ENCODE results near the gene TAF1L. TPM values are rescaled to one million over a fixed set of nuclear protein-coding genes. Genes with fewer than 3 reads are reported as not detected.

TAF1L gene
- total RNA-seq, 2 donors from 2014 or later, result not detected

DNA sequence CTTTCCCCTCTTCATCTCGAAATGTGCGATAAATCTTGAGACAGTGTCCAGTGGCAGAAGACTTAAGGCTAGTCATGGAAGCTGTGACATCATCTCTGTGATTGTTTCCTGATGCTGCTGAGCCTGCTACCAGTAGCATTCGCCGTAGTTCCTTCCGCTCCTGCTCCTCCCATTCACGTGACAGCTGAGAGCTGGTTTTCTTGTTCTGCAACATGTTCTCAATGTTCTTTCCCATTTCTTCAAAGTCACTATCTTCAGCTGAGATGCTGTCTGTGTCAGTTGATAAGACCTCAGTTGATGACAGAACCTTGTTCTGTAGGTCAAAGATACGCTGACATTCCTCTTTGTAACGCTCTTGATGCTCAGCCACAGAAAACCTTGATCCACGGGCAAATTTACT lies 3.5 kb downstream of the TAF1L start:
- Histone ChIP-seq H3K4me3 (no peak overlapping the region), H3K27ac (no peak overlapping the region), H3K27me3 (no peaks in the 10 kb centered on the region), H3K36me3 (replicated peaks in 1 of 2; ENCODE audit: insufficient read depth in 1 of 2, low read depth in 2 of 2) (no peaks in the 10 kb centered on the region), H3K4me1 (no peaks in the 10 kb centered on the region), H3K9me3 (no peaks in the 10 kb centered on the region)
- TF ChIP-seq, protein P1, sequence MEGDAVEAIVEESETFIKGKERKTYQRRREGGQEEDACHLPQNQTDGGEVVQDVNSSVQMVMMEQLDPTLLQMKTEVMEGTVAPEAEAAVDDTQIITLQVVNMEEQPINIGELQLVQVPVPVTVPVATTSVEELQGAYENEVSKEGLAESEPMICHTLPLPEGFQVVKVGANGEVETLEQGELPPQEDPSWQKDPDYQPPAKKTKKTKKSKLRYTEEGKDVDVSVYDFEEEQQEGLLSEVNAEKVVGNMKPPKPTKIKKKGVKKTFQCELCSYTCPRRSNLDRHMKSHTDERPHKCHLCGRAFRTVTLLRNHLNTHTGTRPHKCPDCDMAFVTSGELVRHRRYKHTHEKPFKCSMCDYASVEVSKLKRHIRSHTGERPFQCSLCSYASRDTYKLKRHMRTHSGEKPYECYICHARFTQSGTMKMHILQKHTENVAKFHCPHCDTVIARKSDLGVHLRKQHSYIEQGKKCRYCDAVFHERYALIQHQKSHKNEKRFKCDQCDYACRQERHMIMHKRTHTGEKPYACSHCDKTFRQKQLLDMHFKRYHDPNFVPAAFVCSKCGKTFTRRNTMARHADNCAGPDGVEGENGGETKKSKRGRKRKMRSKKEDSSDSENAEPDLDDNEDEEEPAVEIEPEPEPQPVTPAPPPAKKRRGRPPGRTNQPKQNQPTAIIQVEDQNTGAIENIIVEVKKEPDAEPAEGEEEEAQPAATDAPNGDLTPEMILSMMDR (IDR thresholded peaks at IDR 0.05), result no peak
- no peak for TF ChIP-seq POLR2A (IDR thresholded peaks at IDR 0.05)
- no peak for DNase-seq
- no peak for ATAC-seq
- intact Hi-C loops (cut with DNase I), result no loop called here
- WGBS, 2 donors, result 63 to 78% methylated on average over 9 of the region's 9 CpGs

DNA sequence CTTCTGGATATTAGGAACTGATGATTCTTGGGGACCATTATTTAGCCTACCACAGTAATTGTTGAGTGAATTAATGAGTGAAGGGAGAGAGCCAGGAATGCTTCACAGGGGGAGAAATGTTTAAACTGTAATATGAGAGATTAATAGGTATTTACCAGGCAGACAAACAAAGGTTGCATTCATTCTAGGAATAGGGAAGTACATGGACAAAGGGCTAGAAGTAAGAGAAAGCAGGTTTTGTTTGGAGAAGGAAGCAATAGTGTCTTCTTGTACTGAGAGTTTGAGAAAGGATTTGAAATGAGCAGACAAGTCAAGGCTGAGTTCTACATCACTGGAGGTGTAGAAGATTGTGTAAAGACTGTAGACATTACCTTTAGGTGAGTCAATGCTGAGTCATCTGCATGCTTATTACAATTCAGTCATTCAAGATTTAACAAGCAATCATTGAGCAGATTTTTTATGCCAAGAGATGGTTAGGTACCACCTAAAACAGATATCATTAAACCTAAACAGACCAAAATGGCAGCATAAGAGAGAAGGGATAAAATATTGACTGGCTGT lies 8.0 kb downstream of the TAF1L start:
- intact Hi-C loops (cut with DNase I), result no loop called here
- no peaks in the 10 kb centered on the region for H3K9me3 ChIP-seq
- H3K36me3 ChIP-seq (replicated peaks in 1 of 2; ENCODE audit: insufficient read depth in 1 of 2, low read depth in 2 of 2), result no peaks in the 10 kb centered on the region
- TF ChIP-seq POLR2A (IDR thresholded peaks at IDR 0.05), result no peak
- TF ChIP-seq, protein P1 (IDR thresholded peaks at IDR 0.05), result no peak
- no peaks in the 10 kb centered on the region for H3K27me3 ChIP-seq
- no peaks in the 10 kb centered on the region for H3K4me1 ChIP-seq
- no peak for DNase-seq
- peak; percentile 64 for ATAC-seq
- no peak overlapping the region for H3K4me3 ChIP-seq
- no peak overlapping the region for H3K27ac ChIP-seq

DNA sequence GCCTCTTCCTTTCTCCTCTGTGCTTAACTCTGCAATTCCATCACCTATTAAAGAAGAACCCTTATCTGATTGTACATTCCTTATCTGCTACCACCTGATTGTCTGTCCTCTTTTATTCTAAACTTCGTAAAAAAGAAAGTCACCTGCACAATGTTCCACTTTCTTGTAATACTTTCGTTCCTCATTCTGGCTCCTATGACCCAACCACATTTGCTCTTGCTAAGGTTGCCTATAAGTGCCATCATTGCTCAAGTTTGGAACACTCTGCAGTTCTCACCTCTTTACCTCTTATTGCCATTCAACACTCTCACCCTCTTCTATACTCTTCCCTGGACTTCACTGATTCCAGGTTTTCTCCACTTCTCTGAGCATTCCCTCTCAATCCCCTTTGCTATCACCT lies 10.1 kb downstream of the TAF1L start:
- intact Hi-C loops (cut with DNase I), result no loop called here
- Histone ChIP-seq H3K36me3 (replicated peaks in 1 of 2; ENCODE audit: insufficient read depth in 1 of 2, low read depth in 2 of 2) (no peaks in the 10 kb centered on the region), H3K27me3 (no peaks in the 10 kb centered on the region), H3K27ac (no peak overlapping the region), H3K4me1 (no peaks in the 10 kb centered on the region), H3K4me3 (no peak overlapping the region), H3K9me3 (no peaks in the 10 kb centered on the region)
- TF ChIP-seq, protein P1 (IDR thresholded peaks at IDR 0.05), result no peak
- TF ChIP-seq POLR2A (IDR thresholded peaks at IDR 0.05), result no peak
- 61 to 72% methylated on average over 2 of the region's 2 CpGs for WGBS, 2 donors
- DNase-seq, result no peak
- no peak for ATAC-seq

DNA sequence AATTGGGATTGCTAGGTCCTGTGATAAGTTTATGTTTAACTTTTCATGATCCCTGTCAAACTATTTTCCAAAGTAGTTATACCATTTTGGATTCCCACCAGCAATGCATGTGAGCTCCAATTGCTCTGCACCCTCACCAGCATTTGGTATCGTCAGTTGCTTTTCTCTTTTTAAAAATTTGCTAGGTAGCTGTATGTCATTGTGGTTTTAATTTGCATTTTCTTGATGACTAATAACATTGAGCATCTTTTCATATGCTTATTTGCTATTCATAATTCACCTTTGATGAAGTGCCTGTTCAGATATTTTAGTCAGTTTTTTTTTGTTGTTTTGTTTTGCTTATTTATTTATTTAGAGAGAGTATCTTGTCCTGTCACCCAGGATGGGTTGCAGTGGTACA lies 12.5 kb downstream of the TAF1L start:
- 44 to 63% methylated on average over 1 of the region's 1 CpG for WGBS, 2 donors
- no peaks in the 10 kb centered on the region for H3K9me3 ChIP-seq
- no peaks in the 10 kb centered on the region for H3K27me3 ChIP-seq
- intact Hi-C loops (cut with DNase I), result no loop called here
- ATAC-seq, result no peak
- H3K27ac ChIP-seq, result no peak overlapping the region
- no peak for TF ChIP-seq POLR2A (IDR thresholded peaks at IDR 0.05)
- TF ChIP-seq, protein P1 (IDR thresholded peaks at IDR 0.05), result no peak
- no peaks in the 10 kb centered on the region for H3K4me1 ChIP-seq
- H3K4me3 ChIP-seq, result no peak overlapping the region
- no peaks in the 10 kb centered on the region for H3K36me3 ChIP-seq (replicated peaks in 1 of 2; ENCODE audit: insufficient read depth in 1 of 2, low read depth in 2 of 2)
- no peak for DNase-seq

DNA sequence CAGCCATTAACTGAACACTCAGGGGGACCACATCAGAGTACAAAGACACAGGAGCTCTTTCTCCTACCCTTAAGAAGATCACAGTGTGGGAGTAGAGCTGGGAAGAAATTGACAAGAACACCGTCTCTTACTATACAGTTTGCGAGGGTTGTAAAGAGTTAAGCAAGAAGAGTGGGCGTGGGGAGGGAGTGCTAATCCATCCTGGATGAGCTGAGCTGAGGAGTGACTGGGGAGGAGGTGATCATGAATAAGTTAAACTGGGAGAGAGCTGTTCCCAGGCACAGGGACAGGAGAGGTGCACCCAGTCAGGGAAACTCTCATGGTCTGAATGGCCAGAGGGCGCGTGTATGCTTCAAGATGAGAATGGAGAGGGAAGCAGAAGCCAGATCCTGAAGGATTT lies 17.2 kb downstream of the TAF1L start:
- DNase-seq, result no peak
- no peaks in the 10 kb centered on the region for H3K27me3 ChIP-seq
- H3K4me3 ChIP-seq, result no peak overlapping the region
- no peaks in the 10 kb centered on the region for H3K36me3 ChIP-seq (replicated peaks in 1 of 2; ENCODE audit: insufficient read depth in 1 of 2, low read depth in 2 of 2)
- H3K27ac ChIP-seq, result no peak overlapping the region
- H3K9me3 ChIP-seq, result no peaks in the 10 kb centered on the region
- no peaks in the 10 kb centered on the region for H3K4me1 ChIP-seq
- ATAC-seq, result no peak
- intact Hi-C loops (cut with DNase I), result no loop called here
- WGBS, 2 donors, result 59 to 63% methylated on average over 5 of the region's 5 CpGs
- TF ChIP-seq, protein P1 (IDR thresholded peaks at IDR 0.05), result no peak
- TF ChIP-seq POLR2A (IDR thresholded peaks at IDR 0.05), result no peak
